Measurements from ENCODE around the gene PRL. TPM values are rescaled to one million over a fixed set of nuclear protein-coding genes. Genes with fewer than 3 reads are reported as not detected.

PRL gene
- total RNA-seq = not detected

DNA sequence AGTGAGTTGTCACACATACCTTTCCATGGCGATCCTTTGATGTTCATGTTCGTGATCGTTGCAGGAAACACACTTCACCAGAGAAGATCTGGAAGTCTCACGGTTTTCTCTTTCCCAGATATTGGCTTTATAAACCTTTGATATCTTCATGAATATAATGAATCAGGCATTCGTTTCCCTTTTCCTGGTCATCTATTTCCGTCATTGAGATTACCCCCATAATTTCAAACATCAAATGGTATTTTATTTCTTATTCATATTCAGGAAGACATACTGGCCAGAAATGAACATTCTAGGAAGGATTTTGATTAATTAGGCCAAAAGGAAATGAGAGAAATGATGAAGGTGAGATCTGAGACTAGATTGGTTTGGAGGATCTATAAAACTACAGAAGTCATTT, at the start of gene PRL:
Gene PRL (minus strand): TSS at position 101 of the 400 bp plus-strand sequence. CDS start 54 bp downstream, at position 47.
- Histone ChIP-seq H3K4me3 (no peak within 1 kb of the TSS), H3K27ac (no peak within 1 kb of the TSS), H3K36me3 (no peaks in the 10 kb centered on the region), H3K9me3 (no peaks in the 10 kb centered on the region), H3K4me1 (no peaks in the 10 kb centered on the region), H3K27me3 (no peaks in the 10 kb centered on the region)
- no peak for DNase-seq (ENCODE audit: low spot score in 2 of 2)
- intact Hi-C loops (cut with DNase I) = no loop called here
- no peak for TF ChIP-seq CTCF (IDR thresholded peaks at IDR 0.05)

DNA sequence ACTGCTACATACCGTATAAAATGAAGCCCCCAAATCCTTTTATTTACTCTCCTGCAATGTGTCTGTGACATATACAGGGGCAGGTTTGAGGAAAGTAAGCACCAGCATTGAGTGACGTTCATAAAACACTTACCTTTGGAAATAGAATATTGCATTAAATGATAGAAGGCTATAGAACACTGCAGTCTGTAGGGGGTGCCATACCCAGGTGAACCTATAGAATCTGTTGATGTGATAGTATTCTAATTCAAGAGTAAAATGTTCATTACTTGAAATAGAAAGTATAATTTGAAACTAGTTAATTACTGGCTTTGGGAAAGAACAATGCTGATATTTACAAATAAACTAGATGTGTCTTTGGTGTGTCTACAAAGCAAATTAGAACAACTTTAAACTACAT, 47.0 kb upstream of the PRL start:
- Histone ChIP-seq H3K27me3 (no peaks in the 10 kb centered on the region), H3K9me3 (no peaks in the 10 kb centered on the region), H3K27ac (no peak overlapping the region), H3K4me3 (no peak overlapping the region), H3K4me1 (no peaks in the 10 kb centered on the region), H3K36me3 (no peaks in the 10 kb centered on the region)
- intact Hi-C loops (cut with DNase I) = no loop called here
- DNase-seq (ENCODE audit: low spot score in 2 of 2) = no peak
- no peak for TF ChIP-seq CTCF (IDR thresholded peaks at IDR 0.05)

DNA sequence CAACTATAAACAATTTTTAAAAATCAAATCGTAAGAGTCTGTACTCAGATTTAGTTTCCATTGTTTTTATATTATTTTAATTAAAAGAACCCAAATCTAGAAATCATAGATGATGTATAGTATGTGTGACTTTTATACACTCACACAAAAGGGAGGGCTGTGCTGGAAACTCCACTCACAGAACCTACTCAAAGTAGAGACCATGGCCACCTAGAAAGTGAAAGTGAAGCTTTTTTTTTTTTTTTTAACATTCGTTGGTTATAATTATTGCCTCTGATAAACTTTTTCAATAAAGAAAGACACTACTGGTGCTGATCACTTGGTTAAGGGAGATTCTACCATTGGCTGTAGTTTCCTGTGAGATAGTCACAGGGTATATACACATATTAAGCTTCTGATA, 37.9 kb upstream of the PRL start:
- no peaks in the 10 kb centered on the region for H3K36me3 ChIP-seq
- TF ChIP-seq CTCF (IDR thresholded peaks at IDR 0.05) = no peak
- no peaks in the 10 kb centered on the region for H3K9me3 ChIP-seq
- no peaks in the 10 kb centered on the region for H3K27me3 ChIP-seq
- H3K4me3 ChIP-seq = no peak overlapping the region
- intact Hi-C loops (cut with DNase I) = no loop called here
- H3K4me1 ChIP-seq = no peaks in the 10 kb centered on the region
- H3K27ac ChIP-seq = no peak overlapping the region
- no peak for DNase-seq (ENCODE audit: low spot score in 2 of 2)

DNA sequence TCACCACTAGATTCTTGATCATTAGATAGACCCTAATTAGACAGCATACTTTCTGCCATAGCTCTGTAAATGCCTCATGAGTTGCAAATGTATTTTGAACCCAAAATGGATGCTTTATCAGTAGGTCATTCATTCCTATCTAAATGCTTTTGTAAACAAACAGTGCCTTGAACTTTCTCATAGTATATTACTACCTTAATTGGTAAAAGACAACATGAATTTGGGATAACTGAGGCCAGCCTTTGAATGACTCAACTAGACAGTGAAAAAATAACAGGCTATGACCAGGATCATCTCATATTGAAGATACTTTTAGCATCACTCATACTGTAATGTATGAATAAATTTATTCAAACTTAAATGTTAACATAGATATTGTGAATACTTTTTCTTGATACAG, 37.0 kb upstream of the PRL start:
- DNase-seq (ENCODE audit: low spot score in 2 of 2) = no peak
- Histone ChIP-seq H3K9me3 (no peaks in the 10 kb centered on the region), H3K27ac (no peak overlapping the region), H3K36me3 (no peaks in the 10 kb centered on the region), H3K4me1 (no peaks in the 10 kb centered on the region), H3K27me3 (no peaks in the 10 kb centered on the region), H3K4me3 (no peak overlapping the region)
- TF ChIP-seq CTCF (IDR thresholded peaks at IDR 0.05) = no peak
- intact Hi-C loops (cut with DNase I) = no loop called here

GRCh38 chr6:22332711-22333110, 35.9 kb upstream of the PRL start:
- H3K4me1 ChIP-seq = no peaks in the 10 kb centered on the region
- intact Hi-C loops (cut with DNase I) = no loop called here
- no peaks in the 10 kb centered on the region for H3K9me3 ChIP-seq
- no peak for DNase-seq (ENCODE audit: low spot score in 2 of 2)
- no peak overlapping the region for H3K4me3 ChIP-seq
- no peak overlapping the region for H3K27ac ChIP-seq
- H3K27me3 ChIP-seq = no peaks in the 10 kb centered on the region
- H3K36me3 ChIP-seq = no peaks in the 10 kb centered on the region
- TF ChIP-seq CTCF (IDR thresholded peaks at IDR 0.05) = no peak

DNA sequence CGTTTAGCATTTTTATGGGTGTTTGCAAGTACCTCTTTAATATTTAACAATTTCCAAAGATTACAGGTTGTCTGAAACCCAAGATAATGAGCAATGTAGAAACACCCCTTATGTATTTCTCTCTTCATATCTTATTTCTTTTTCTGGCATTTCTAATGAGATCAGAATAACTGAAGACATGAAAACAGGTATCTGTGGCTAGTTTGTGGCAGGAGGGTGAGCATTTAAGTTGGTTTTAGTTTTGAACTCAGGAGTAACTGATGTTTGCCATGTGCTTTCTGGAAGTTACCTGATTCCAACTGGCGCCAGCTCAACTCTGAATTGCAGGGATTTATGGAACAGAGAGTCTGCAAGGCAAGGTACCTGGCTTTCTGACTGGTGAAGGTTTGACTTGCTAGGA, 35.4 kb upstream of the PRL start:
- no peaks in the 10 kb centered on the region for H3K9me3 ChIP-seq
- no peaks in the 10 kb centered on the region for H3K4me1 ChIP-seq
- DNase-seq (ENCODE audit: low spot score in 2 of 2) = no peak
- no peak for TF ChIP-seq CTCF (IDR thresholded peaks at IDR 0.05)
- no peaks in the 10 kb centered on the region for H3K36me3 ChIP-seq
- no peaks in the 10 kb centered on the region for H3K27me3 ChIP-seq
- intact Hi-C loops (cut with DNase I) = no loop called here
- no peak overlapping the region for H3K27ac ChIP-seq
- no peak overlapping the region for H3K4me3 ChIP-seq
